ENCODE data around the gene CDH13. TPM values are rescaled to one million over a fixed set of nuclear protein-coding genes. Genes with fewer than 3 reads are reported as not detected.

The CDH13 gene
- total and polyA plus RNA-seq, 2 of the 8 experiments (the other 6 are each of a cell fraction or from before 2014, with no cell fraction given): 2.3 to 2.4 TPM

DNA sequence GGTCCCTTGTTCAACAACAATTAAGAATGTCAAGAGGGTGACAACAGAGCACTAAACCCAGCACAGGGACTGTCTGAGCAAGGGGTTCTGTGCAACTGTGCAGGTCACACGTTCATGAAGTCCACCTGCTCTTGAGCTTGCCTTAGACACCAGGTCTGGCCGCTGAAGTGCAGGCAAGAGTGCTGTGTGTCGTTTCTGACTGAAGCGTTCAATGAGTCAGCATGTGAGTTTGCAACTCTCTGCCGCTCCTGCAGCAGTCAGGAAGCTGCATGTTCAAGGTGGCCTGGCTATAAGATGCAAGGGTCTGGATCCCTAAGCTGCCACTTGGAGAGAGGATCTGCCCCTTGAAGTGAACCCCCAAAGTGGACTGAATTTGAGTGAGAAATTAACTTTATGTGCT lies 848.3 kb downstream of the CDH13 start:
- Histone ChIP-seq H4K8ac (ENCODE audit: extremely low read depth, insufficient read depth, low read length) (no peak overlapping the region), H3K4ac (replicated peaks; ENCODE audit: insufficient read length, low read depth, low read length) (no peak overlapping the region), H3K9me3 (ENCODE audit: insufficient read depth in 2 of 2, low read depth in 1 of 2, low read length in 1 of 2) (no peaks in the 10 kb centered on the region), H2BK15ac (ENCODE audit: low read length) (no peak overlapping the region), H3K4me2 (ENCODE audit: insufficient read depth in 1 of 2, low read depth in 2 of 2, low read length in 2 of 2) (no peak overlapping the region), H3K18ac (ENCODE audit: extremely low read depth, low read length) (no peak overlapping the region), H2BK5ac (ENCODE audit: low read depth, low read length) (no peak overlapping the region), H3K36me3 (ENCODE audit: control insufficient read depth in 2 of 4, insufficient read depth in 4 of 4, low read length in 3 of 4) (no peaks in the 10 kb centered on the region), H4K20me1 (replicated peaks in 1 of 2; ENCODE audit: control insufficient read depth in 1 of 2, insufficient read depth in 2 of 2, low read length in 2 of 2) (no peaks in the 10 kb centered on the region), H2AK5ac (ENCODE audit: low read depth, low read length) (no peak overlapping the region), H3K56ac (replicated peaks; ENCODE audit: insufficient read length, low read depth, low read length) (no peak overlapping the region), H3K79me2 (ENCODE audit: control insufficient read depth in 1 of 2, insufficient read depth in 2 of 2, low read length in 2 of 2) (no peaks in the 10 kb centered on the region), H3K23ac (ENCODE audit: insufficient read length) (no peak overlapping the region), H3K27ac (ENCODE audit: low read depth, low read length) (no peak overlapping the region), H2AFZ (ENCODE audit: low read length) (no peak overlapping the region), H4K91ac (replicated peaks; ENCODE audit: insufficient read length, low read length) (no peak overlapping the region), H3K79me1 (ENCODE audit: low read depth, low read length) (no peaks in the 10 kb centered on the region), H3K27me3 (replicated peaks in 1 of 4; ENCODE audit: control insufficient read depth in 3 of 4, extremely low read depth in 1 of 4, insufficient read depth in 3 of 4, low read length in 3 of 4) (no peaks in the 10 kb centered on the region), H2BK120ac (replicated peaks; ENCODE audit: low read depth, low read length) (no peak overlapping the region), H4K5ac (ENCODE audit: insufficient read length, low read depth, low read length) (no peak overlapping the region), H3K14ac (ENCODE audit: insufficient read length) (no peak overlapping the region), H2BK12ac (ENCODE audit: low read depth, low read length) (no peak overlapping the region), H3K4me3 (ENCODE audit: extremely low read depth in 1 of 4, insufficient read depth in 2 of 4, low read depth in 3 of 4, low read length in 4 of 4) (no peak overlapping the region), H3K9ac (replicated peaks in 1 of 4; ENCODE audit: extremely low read depth in 1 of 4, low read depth in 3 of 4, low read length in 3 of 4) (no peak overlapping the region), H3K23me2 (ENCODE audit: low read depth, low read length) (no peaks in the 10 kb centered on the region; the same call in 1 of the 2 replicates), H2BK20ac (ENCODE audit: low read length) (no peak overlapping the region), H3K4me1 (replicated peaks in 1 of 4; ENCODE audit: control insufficient read depth in 3 of 4, insufficient read depth in 4 of 4, low read length in 3 of 4) (no peaks in the 10 kb centered on the region; a peak in 1 of 7 replicates)
- 90% methylated on average over 5 of the region's 5 CpGs; no CpG with 5 or more reads in 1 of the 2 experiments for WGBS, 2 experiments (ENCODE audit: extremely low coverage in 1 of 2, insufficient coverage in 1 of 2, insufficient read length in 1 of 2, insufficient replicate concordance in 2 of 2, low coverage in 1 of 2, low lambda C conversion rate in 2 of 2, missing lambda C conversion rate in 1 of 2)
- ChIA-PET POLR2A (ENCODE audit: partially characterized antibody) (no interaction called here), CTCF (ENCODE audit: partially characterized antibody) (interaction anchor here (1.7 kb wide), 1 partner anchor 29 kb away, joined by 5 read pairs; no protein-coding TSS in a partner anchor)
- DNase-seq (ENCODE audit: low read depth in 1 of 2, low spot score in 2 of 2) (no peak), FAIRE-seq (no peak)
- no peak for TF ChIP-seq TEAD4 (IDR thresholded peaks at IDR 0.05; ENCODE audit: low read depth, low read length)
- TF ChIP-seq POLR2AphosphoS5 (IDR thresholded peaks at IDR 0.05; ENCODE audit: low read depth, low read length): no peak
- TF ChIP-seq GTF2F1 (IDR thresholded peaks at IDR 0.05; ENCODE audit: borderline replicate concordance, low read depth, low read length): no peak
